Erythroblast (primary cell): ENCODE data around the gene SMOC2.

Experiments used
- GATA1 ChIP-seq: IDR thresholded peaks from 2 replicates; pipeline ENCODE4 v1.6.1; 2011; ENCODE audit warnings: low read depth, mild to moderate bottlenecking, control low read depth, low read length, moderate library complexity
- POLR2A ChIP-seq: IDR thresholded peaks from 2 replicates; pipeline ENCODE4 v1.6.1; 2011; ENCODE audit warnings: mild to moderate bottlenecking, low read length

GRCh38 chr6:168496997-168497331 is 56.0 kb downstream of the SMOC2 start:
- TF ChIP-seq POLR2A (no peak), GATA1 (no peak)
